Lower leg skin (tissue), 3 donors: ENCODE results near the gene MAPK9.
"Not testable (repeated sequence)": the region's sequence is repeated elsewhere in the genome, so short reads cannot be mapped to it uniquely, and the experiment has no call there.

Experiments used
- CTCF ChIP-seq, 3 donors: fragments of 450-650 bp; IDR thresholded peaks; one replicate each; pipeline ENCODE4 v1.5.1; 2016; ENCODE audit warnings: antibody characterized with exemption in 3 of 3, mild to moderate bottlenecking in 3 of 3, moderate library complexity in 2 of 3
- POLR2A ChIP-seq, 2 donors: fragments of 450-650 bp; IDR thresholded peaks; one replicate each; pipeline ENCODE4 v1.6.1; 2016 to 2017; ENCODE audit warnings: antibody characterized with exemption in 2 of 2, mild to moderate bottlenecking in 1 of 2, moderate library complexity in 1 of 2

DNA sequence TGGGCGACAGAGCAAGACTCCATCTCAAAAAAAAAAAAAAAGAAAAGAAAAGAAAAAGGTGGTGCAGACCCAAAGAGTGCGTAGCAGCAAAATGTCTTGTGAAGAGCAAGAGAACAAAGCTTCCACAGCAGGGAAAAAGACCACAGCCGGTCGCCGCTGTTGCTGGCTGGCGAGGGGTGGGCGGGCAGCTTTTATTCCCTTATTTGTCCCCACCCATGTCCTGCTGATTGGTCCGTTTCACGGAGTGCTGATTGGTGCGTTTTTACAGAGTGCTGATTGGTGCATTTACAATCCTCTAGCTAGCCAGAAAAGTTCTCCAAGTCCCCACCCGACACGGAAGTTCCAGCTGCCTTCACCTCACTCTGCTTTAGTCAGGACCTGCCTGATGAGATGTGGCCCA is 81.8 kb downstream of the MAPK9 start:
- not testable (repeated sequence) for TF ChIP-seq CTCF, POLR2A (IDR thresholded peaks at IDR 0.05)
